Sigmoid colon (tissue), 7 donors: ENCODE results near the gene FLNB. TPM values are rescaled to one million over a fixed set of nuclear protein-coding genes. Genes with fewer than 3 reads are reported as not detected.
A peak's percentile ranks its signal among the peaks of the same experiment; 100 is the strongest.
"Not testable (repeated sequence)": the region's sequence is repeated elsewhere in the genome, so short reads cannot be mapped to it uniquely, and the experiment has no call there.

Experiments
- DNase-seq: peaks from one replicate; pipeline ENCODE4 v3.0.0-alpha.2; 2019
- H3K27ac ChIP-seq, 4 donors: fragments of 200-600 bp; sonication (generic); one replicate each; pipeline ENCODE4 v1.5.1; 2016 to 2019; ENCODE audit warnings: mild to moderate bottlenecking in 1 of 4
- H3K27me3 ChIP-seq, 3 donors: fragments of 200-600 bp; sonication (generic); one replicate each; pipeline ENCODE4 v1.5.1; 2019; ENCODE audit warnings: mild to moderate bottlenecking in 1 of 3
- H3K36me3 ChIP-seq, 4 donors: fragments of 200-600 bp; sonication (generic); one replicate each; pipeline ENCODE4 v1.5.1; 2016 to 2019
- H3K4me1 ChIP-seq, 4 donors: fragments of 200-600 bp; sonication (generic); one replicate each; pipeline ENCODE4 v1.5.1; 2017 to 2019
- H3K4me3 ChIP-seq, 4 donors: fragments of 200-600 bp; sonication (generic); one replicate each; pipeline ENCODE4 v1.5.1; 2017 to 2019; ENCODE audit warnings: mild to moderate bottlenecking in 2 of 4, moderate library complexity in 1 of 4
- H3K9me3 ChIP-seq, 4 donors: fragments of 200-600 bp in 3 of 4; sonication (generic) in 3 of 4; one replicate each; pipeline versions ENCODE4 v1.5.1 to v1.6.1; 2013 to 2019
- EP300 ChIP-seq, 4 donors: sonication (generic); formaldehyde crosslinking; IDR thresholded peaks; one replicate each; pipeline ENCODE4 v1.6.1; 2017; ENCODE audit warnings: antibody characterized with exemption in 4 of 4
- POLR2A ChIP-seq, 2 donors: fragments of 450-650 bp; IDR thresholded peaks; one replicate each; pipeline ENCODE4 v1.6.1; 2016; ENCODE audit warnings: antibody characterized with exemption in 2 of 2, mild to moderate bottlenecking in 2 of 2, moderate library complexity in 2 of 2
- POLR2AphosphoS5 ChIP-seq, 4 donors: sonication (generic); formaldehyde crosslinking; IDR thresholded peaks; one replicate each; pipeline ENCODE4 v1.6.1; 2017; ENCODE audit warnings: antibody characterized with exemption in 4 of 4
- WGBS, 2 donors: extraction: QIAGEN DNeasy Blood & Tissue Kit; methylation state at CpG; one replicate each; pipeline ENCODE4 v1.1.7; 2013; 5-methylcytosine and 5-hydroxymethylcytosine counted together
- intact Hi-C: fragments of 100-400 bp; cut with DNase I; formaldehyde crosslinking; loops from one replicate; pipeline ENCODE4 v1.15.1; 2023
- polyA plus RNA-seq, 3 donors: library from polyadenylated mRNA; stranded (reverse); fragments of 200-250 nt; gene quantifications; one replicate each; pipeline ENCODE4 v1.2.3, GENCODE V29; 2013
- total RNA-seq, 4 donors: library from RNA; depleted of rRNA; stranded (reverse); fragments of >200 nt; gene quantifications; one replicate each; pipeline ENCODE4 v1.1.0, GENCODE V29; 2016
- TF ChIP-seq, protein P1 (sequence below), 4 experiments: fragments of 450-650 bp in 3 of 4; fragments of 200-600 bp in 1 of 4; IDR thresholded peaks; one replicate each; pipeline ENCODE4 v1.5.1; 2016 to 2019; ENCODE audit warnings: antibody characterized with exemption in 4 of 4, mild to moderate bottlenecking in 3 of 4, moderate library complexity in 2 of 4
- donor health status: healthy with polysubstance abuse.
- donor health status: Bipolar disorder and iron deficiency.
- donor health status: healthy.

FLNB gene
- total and polyA plus RNA-seq, 7 donors: 51.7 to 277 (median 109) TPM

DNA sequence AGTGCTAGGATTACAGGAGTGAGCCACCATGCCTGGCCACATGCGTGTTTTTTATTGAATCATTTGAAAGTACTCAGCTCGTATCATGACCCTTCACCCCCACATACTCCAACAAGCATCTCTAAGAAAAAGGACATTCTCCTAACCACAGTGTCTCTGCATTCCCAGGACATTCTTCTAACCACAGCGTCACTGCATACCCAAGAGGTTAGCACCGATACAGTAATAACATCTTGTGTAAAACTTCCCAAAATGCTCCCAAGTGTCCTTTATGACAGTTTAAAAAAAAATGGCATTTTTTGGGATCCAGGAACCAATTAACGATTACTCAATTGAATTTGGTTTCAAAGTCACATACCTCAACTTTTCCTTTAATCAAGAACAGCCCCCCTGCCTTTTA, 39.6 kb downstream of the FLNB start:
- WGBS, 2 donors: 84 to 92% methylated on average over 5 of the region's 5 CpGs
- Histone ChIP-seq H3K4me1 (peaks cover 2 to 92% (median 85%) of the 10 kb centered on the region in 4 donors), H3K27me3 (no peaks in the 10 kb centered on the region), H3K9me3 (no peaks in the 10 kb centered on the region), H3K36me3 (no peaks in the 10 kb centered on the region), H3K4me3 (no peak overlapping the region), H3K27ac (peak overlapping the region; percentile 76 to 93 (median 84))
- no peak for DNase-seq
- TF ChIP-seq POLR2A (IDR thresholded peaks at IDR 0.05) (no peak), EP300 (IDR thresholded peaks at IDR 0.05) (peak in 2 of 4 donors; percentile 3 to 52), POLR2AphosphoS5 (IDR thresholded peaks at IDR 0.05) (peak in 2 of 4 donors; percentile 4 to 10)
- TF ChIP-seq, protein P1, sequence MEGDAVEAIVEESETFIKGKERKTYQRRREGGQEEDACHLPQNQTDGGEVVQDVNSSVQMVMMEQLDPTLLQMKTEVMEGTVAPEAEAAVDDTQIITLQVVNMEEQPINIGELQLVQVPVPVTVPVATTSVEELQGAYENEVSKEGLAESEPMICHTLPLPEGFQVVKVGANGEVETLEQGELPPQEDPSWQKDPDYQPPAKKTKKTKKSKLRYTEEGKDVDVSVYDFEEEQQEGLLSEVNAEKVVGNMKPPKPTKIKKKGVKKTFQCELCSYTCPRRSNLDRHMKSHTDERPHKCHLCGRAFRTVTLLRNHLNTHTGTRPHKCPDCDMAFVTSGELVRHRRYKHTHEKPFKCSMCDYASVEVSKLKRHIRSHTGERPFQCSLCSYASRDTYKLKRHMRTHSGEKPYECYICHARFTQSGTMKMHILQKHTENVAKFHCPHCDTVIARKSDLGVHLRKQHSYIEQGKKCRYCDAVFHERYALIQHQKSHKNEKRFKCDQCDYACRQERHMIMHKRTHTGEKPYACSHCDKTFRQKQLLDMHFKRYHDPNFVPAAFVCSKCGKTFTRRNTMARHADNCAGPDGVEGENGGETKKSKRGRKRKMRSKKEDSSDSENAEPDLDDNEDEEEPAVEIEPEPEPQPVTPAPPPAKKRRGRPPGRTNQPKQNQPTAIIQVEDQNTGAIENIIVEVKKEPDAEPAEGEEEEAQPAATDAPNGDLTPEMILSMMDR (IDR thresholded peaks at IDR 0.05): no peak
- intact Hi-C loops: no loop called here

DNA sequence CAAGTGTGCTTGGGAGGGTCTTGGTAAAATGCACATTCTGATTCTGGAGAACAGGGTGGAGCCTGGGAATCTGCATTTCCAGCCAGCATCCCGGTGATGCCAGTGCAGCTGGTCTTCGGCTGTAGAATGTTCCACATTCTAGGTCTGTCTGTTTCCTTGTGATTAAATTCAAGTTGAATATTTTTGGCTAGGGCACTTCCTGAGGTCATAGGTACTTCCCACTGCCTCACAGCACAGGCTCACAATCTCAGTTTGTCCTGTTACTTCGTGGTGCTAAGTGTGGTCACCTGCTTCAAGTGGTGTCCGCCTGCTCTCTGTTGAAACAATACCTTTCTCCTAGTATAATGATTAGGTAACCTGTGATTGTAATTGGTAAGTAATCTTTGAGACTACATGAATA, 40.1 kb downstream of the FLNB start:
- Histone ChIP-seq H3K27ac (peak overlapping the region; percentile 76 to 93 (median 84)), H3K4me3 (no peak overlapping the region), H3K4me1 (peaks cover 2 to 92% (median 85%) of the 10 kb centered on the region in 4 donors), H3K9me3 (no peaks in the 10 kb centered on the region), H3K27me3 (no peaks in the 10 kb centered on the region), H3K36me3 (no peaks in the 10 kb centered on the region)
- TF ChIP-seq POLR2AphosphoS5 (IDR thresholded peaks at IDR 0.05) (peak in 1 of 4 donors; percentile 30), POLR2A (IDR thresholded peaks at IDR 0.05) (no peak)
- intact Hi-C loops: no loop called here
- DNase-seq: no peak
- WGBS, 2 donors: 66% methylated on average over 4 of the region's 4 CpGs

DNA sequence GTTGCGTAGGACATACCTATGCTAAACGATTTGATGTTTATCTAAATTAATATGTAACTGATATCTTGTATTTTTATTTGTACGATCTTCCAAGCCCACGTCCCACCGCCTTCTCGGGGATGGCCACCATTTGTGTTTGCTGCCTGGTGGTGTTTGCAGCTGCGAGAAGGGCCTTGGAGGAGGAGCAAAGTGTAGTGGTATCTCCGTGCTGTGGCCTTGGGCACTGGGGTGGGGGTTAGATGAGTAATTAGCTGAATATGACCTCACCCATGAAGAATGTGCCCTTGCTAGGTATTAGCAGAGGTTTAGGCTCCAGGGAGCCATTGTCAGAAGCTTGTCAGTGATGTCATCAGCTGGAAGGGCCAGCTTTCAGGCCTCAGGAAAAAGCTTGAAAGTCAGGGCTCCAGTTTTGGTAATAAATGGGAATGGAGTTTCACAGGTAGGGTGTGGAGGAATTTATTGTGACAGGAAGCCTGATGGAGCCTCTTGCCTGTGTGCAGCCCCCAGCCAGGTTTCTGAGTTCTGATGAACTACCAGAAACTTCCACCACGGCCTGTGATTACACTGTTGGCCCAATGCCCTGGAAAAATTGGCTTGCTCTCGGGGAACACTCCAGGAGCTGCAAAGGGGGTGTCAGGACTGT, 41.0 kb downstream of the FLNB start:
- DNase-seq: peak; percentile 86
- intact Hi-C loops: no loop called here
- no peaks in the 10 kb centered on the region for H3K9me3 ChIP-seq
- no peaks in the 10 kb centered on the region for H3K36me3 ChIP-seq
- no peaks in the 10 kb centered on the region for H3K27me3 ChIP-seq
- peak overlapping the region; percentile 76 to 93 (median 84) for H3K27ac ChIP-seq
- TF ChIP-seq POLR2AphosphoS5 (IDR thresholded peaks at IDR 0.05) (peak in 3 of 4 donors; percentile 22 to 31 (median 29)), POLR2A (IDR thresholded peaks at IDR 0.05) (no peak), EP300 (IDR thresholded peaks at IDR 0.05) (no peak)
- TF ChIP-seq, protein P1 (IDR thresholded peaks at IDR 0.05): no peak
- 49 to 76% methylated on average over 10 of the region's 10 CpGs for WGBS, 2 donors
- H3K4me3 ChIP-seq: no peak overlapping the region
- peaks cover 2 to 93% (median 83%) of the 10 kb centered on the region in 4 donors for H3K4me1 ChIP-seq

DNA sequence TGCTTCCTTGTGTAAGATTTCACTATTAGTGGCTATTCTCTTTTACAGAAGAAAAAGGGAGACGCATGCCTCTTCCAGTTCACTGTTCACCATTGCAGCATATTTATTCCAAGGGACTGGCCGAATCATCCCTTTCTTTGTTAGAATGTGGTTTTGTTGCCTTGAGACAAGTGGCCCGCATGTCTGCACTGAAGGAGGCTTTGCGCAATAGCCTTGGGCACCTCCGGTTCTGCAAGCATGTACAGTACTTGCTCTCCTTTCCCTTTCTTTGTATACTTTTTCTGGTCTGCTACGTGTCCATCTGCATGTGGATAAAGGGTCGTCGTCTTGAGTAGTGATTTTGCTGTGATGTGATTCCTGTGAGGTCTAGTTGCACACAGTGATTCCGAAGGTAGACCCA, 43.0 kb downstream of the FLNB start:
- WGBS, 2 donors: 74 to 84% methylated on average over 9 of the region's 9 CpGs
- H3K4me3 ChIP-seq: no peak overlapping the region
- intact Hi-C loops: loop anchor here (10.0 kb wide), 1 partner anchor 156 kb away; no protein-coding TSS in a partner anchor
- TF ChIP-seq POLR2A (IDR thresholded peaks at IDR 0.05) (no peak), EP300 (IDR thresholded peaks at IDR 0.05) (no peak), POLR2AphosphoS5 (IDR thresholded peaks at IDR 0.05) (peak in 1 of 4 donors; percentile 7)
- H3K4me1 ChIP-seq: peaks cover 2 to 91% (median 83%) of the 10 kb centered on the region in 4 donors
- no peaks in the 10 kb centered on the region for H3K36me3 ChIP-seq
- H3K9me3 ChIP-seq: no peaks in the 10 kb centered on the region
- peak; percentile 77 for DNase-seq
- peak overlapping the region; percentile 76 to 93 (median 84) for H3K27ac ChIP-seq
- H3K27me3 ChIP-seq: no peaks in the 10 kb centered on the region

DNA sequence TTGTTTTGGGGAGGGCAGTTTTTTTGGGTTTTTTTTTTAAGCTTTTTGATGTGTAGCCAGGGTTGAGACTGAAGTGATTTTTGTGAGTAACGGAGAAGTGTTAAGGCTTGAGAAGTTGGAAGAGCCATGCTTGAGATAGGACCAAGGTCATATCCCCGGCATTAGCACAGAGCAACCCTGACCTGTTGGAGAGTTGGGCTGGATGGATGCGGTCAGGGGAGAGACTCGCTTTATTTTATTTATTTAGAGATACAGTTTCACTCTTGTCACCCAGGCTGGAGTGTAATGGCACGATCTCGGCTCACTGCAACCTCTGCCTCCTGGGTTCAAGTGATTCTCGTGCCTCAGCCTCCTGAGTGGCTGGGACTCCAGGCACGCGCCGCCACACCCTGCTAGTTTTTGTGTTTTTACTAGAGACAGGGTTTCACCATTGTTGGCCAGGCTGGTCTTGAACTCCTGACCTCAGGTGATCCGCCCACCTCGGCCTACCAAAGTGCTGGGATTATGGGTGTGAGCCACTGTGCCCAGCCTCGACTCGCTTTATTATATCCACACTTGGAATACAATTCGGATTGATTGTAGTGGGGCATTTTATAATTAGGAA, 43.5 kb downstream of the FLNB start:
- WGBS, 2 donors: 61 to 83% methylated on average over 15 of the region's 15 CpGs
- intact Hi-C loops: loop anchor here (10.0 kb wide), 1 partner anchor 157 kb away; no protein-coding TSS in a partner anchor
- not testable (repeated sequence) for H3K9me3 ChIP-seq, H3K4me3 ChIP-seq, H3K36me3 ChIP-seq, H3K27me3 ChIP-seq
- peak overlapping the region; percentile 76 to 93 (median 84) for H3K27ac ChIP-seq
- DNase-seq: peak; percentile 35
- H3K4me1 ChIP-seq: peaks cover 2 to 89% (median 78%) of the 10 kb centered on the region in 4 donors
